Common myeloid progenitor, CD34-positive (primary cell): ENCODE measurements around the gene IL2RA.

Source experiments
- CTCF ChIA-PET: fragments of 350-600 bp; sonication (Branson Sonifier 250); formaldehyde crosslinking; loops from one replicate; lab custom pipeline; 2021; ENCODE audit warnings: antibody characterized with exemption; lab: Charles Lee
- POLR2A ChIA-PET: fragments of 350-600 bp; sonication (Branson Sonifier 250); formaldehyde crosslinking; loops from one replicate; lab custom pipeline; 2021; ENCODE audit warnings: antibody characterized with exemption; lab: Charles Lee
- DNase-seq, 3 donors: peaks; one replicate each; pipeline versions ENCODE4 v3.0.0 to v3.0.0-alpha.2; 2013
- H3K27ac ChIP-seq, 2 experiments: 1 replicate in 1 of 2; 2 replicates in 1 of 2; pipeline ENCODE4 v1.7.0; 2013; ENCODE audit warnings: inconsistent platforms in 2 of 2, low read length in 2 of 2, mild to moderate bottlenecking in 2 of 2, low read depth in 1 of 2, moderate library complexity in 1 of 2; ENCODE audit not compliant: severe bottlenecking in 2 of 2, insufficient read depth in 1 of 2, poor library complexity in 1 of 2
- H3K27me3 ChIP-seq, 5 experiments: replicated peaks in 2 of 5; 1 replicate in 3 of 5; 2 replicates in 2 of 5; pipeline versions ENCODE4 v1.6.1 to v1.7.0; 2013; ENCODE audit warnings: low read length in 4 of 5, mild to moderate bottlenecking in 2 of 5, moderate library complexity in 2 of 5, inconsistent platforms in 1 of 5; ENCODE audit not compliant: insufficient read depth in 5 of 5, control insufficient read depth in 4 of 5
- H3K36me3 ChIP-seq, 4 experiments: 1 replicate in 2 of 4; 2 replicates in 2 of 4; pipeline versions ENCODE4 v1.6.1 to v1.7.0; 2013; ENCODE audit warnings: low read length in 3 of 4, control low read depth in 1 of 4, mild to moderate bottlenecking in 1 of 4; ENCODE audit not compliant: control insufficient read depth in 4 of 4, insufficient read depth in 4 of 4
- H3K4me1 ChIP-seq, 4 experiments: 1 replicate in 3 of 4; 2 replicates in 1 of 4; pipeline versions ENCODE4 v1.6.1 to v1.7.1; 2013; ENCODE audit warnings: low read length in 3 of 4, mild to moderate bottlenecking in 3 of 4, control low read depth in 1 of 4, inconsistent platforms in 1 of 4, moderate library complexity in 1 of 4; ENCODE audit not compliant: control insufficient read depth in 4 of 4, insufficient read depth in 4 of 4; ENCODE audit errors: control extremely low read depth in 1 of 4
- H3K4me3 ChIP-seq, 7 experiments: 1 replicate in 4 of 7; 2 replicates in 3 of 7; pipeline versions ENCODE4 v1.5.1 to v1.7.0; 2013; ENCODE audit warnings: mild to moderate bottlenecking in 7 of 7, low read length in 6 of 7, moderate library complexity in 6 of 7, inconsistent platforms in 2 of 7, low read depth in 2 of 7, control low read depth in 1 of 7; ENCODE audit not compliant: insufficient read depth in 4 of 7, control insufficient read depth in 1 of 7; ENCODE audit errors: extremely low read depth in 1 of 7
- H3K9me3 ChIP-seq, 5 experiments: 1 replicate in 4 of 5; 2 replicates in 1 of 5; pipeline versions ENCODE4 v1.6.1 to v1.7.1; 2013; ENCODE audit warnings: low read length in 4 of 5, mild to moderate bottlenecking in 2 of 5, inconsistent platforms in 1 of 5, low read depth in 1 of 5, moderate library complexity in 1 of 5; ENCODE audit not compliant: control insufficient read depth in 4 of 5, insufficient read depth in 2 of 5; ENCODE audit errors: control extremely low read depth in 1 of 5
- WGBS: methylation state at CpG from one replicate; pipeline ENCODE4 v1.1.5; 2013; ENCODE audit not compliant: insufficient coverage; 5-methylcytosine and 5-hydroxymethylcytosine counted together

Gene IL2RA

GRCh38 chr10:6011558-6011957, 50.6 kb downstream of the IL2RA start:
- H3K27ac ChIP-seq: no peak overlapping the region
- peaks cover 0 to 8% (median 6%) of the 10 kb centered on the region in 4 experiments for H3K4me1 ChIP-seq
- no peak for DNase-seq
- H3K36me3 ChIP-seq: no peaks in the 10 kb centered on the region
- no peaks in the 10 kb centered on the region for H3K27me3 ChIP-seq
- ChIA-PET CTCF (interaction anchor here (0.8 to 1.0 kb wide), 2 partner anchors 55 to 72 kb away, joined by 3 read pairs; no protein-coding TSS in a partner anchor), POLR2A (no interaction called here)
- no peak overlapping the region for H3K4me3 ChIP-seq
- peaks cover 0 to 11% (median 8%) of the 10 kb centered on the region in 5 experiments for H3K9me3 ChIP-seq
- WGBS: 90% methylated on average over 6 of the region's 8 CpGs

GRCh38 chr10:6010569-6010968, 51.6 kb downstream of the IL2RA start:
- Histone ChIP-seq H3K9me3 (peaks cover 0 to 11% (median 8%) of the 10 kb centered on the region in 5 experiments), H3K27ac (no peak overlapping the region), H3K36me3 (no peaks in the 10 kb centered on the region), H3K27me3 (no peaks in the 10 kb centered on the region), H3K4me1 (peaks cover 0 to 3% (median under 1%) of the 10 kb centered on the region in 4 experiments), H3K4me3 (no peak overlapping the region)
- ChIA-PET CTCF (interaction anchor here (1.0 kb wide), 3 partner anchors 56 to 76 kb away, joined by 3 to 4 read pairs (median 3); no protein-coding TSS in a partner anchor), POLR2A (interaction anchor here (0.6 kb wide), 1 partner anchor 457 kb away, joined by 3 read pairs; no protein-coding TSS in a partner anchor)
- WGBS: 100% methylated on average over 1 of the region's 3 CpGs
- DNase-seq: no peak

GRCh38 chr10:6009961-6010360, 52.2 kb downstream of the IL2RA start:
- Histone ChIP-seq H3K27me3 (peaks cover 0 to 1% (median 0%) of the 10 kb centered on the region in 5 experiments), H3K27ac (no peak overlapping the region), H3K9me3 (peaks cover 0 to 11% (median 8%) of the 10 kb centered on the region in 5 experiments), H3K4me3 (no peak overlapping the region), H3K36me3 (no peaks in the 10 kb centered on the region), H3K4me1 (peaks cover 0 to 3% (median 0%) of the 10 kb centered on the region in 4 experiments)
- ChIA-PET POLR2A (interaction anchor here (0.6 kb wide), 1 partner anchor 456 kb away, joined by 3 read pairs; no protein-coding TSS in a partner anchor), CTCF (interaction anchor here (1.0 to 1.3 kb wide), 3 partner anchors 39 to 77 kb away, joined by 3 to 4 read pairs (median 3); no protein-coding TSS in a partner anchor)
- 91% methylated on average over 4 of the region's 4 CpGs for WGBS
- DNase-seq: no peak

GRCh38 chr10:6009150-6009549, 53.0 kb downstream of the IL2RA start:
- Histone ChIP-seq H3K27me3 (peaks cover 0 to 2% (median 0%) of the 10 kb centered on the region in 5 experiments), H3K4me1 (peaks cover 0 to 3% (median 0%) of the 10 kb centered on the region in 4 experiments), H3K27ac (no peak overlapping the region), H3K9me3 (peaks cover 0 to 11% (median 8%) of the 10 kb centered on the region in 5 experiments), H3K36me3 (no peaks in the 10 kb centered on the region), H3K4me3 (no peak overlapping the region)
- POLR2A ChIA-PET: no interaction called here
- DNase-seq: no peak
- CTCF ChIA-PET: interaction anchor here (1.3 to 1.6 kb wide), 2 partner anchors 40 to 77 kb away, joined by 3 to 5 read pairs; no protein-coding TSS in a partner anchor
- 78% methylated on average over 1 of the region's 2 CpGs for WGBS

- Histone ChIP-seq H3K4me1 (no peaks in the 10 kb centered on the region), H3K27ac (no peak overlapping the region), H3K36me3 (no peaks in the 10 kb centered on the region), H3K9me3 (peaks cover 0 to 11% (median 8%) of the 10 kb centered on the region in 5 experiments), H3K4me3 (no peak overlapping the region), H3K27me3 (peaks cover 0 to 2% (median 0%) of the 10 kb centered on the region in 5 experiments)
- ChIA-PET POLR2A (no interaction called here), CTCF (interaction anchor here (1.6 kb wide), 1 partner anchor 78 kb away, joined by 5 read pairs; no protein-coding TSS in a partner anchor)
- 91% methylated on average over 3 of the region's 5 CpGs for WGBS
- no peak for DNase-seq
Measured at GRCh38 chr10:6008497-6009142, 53.5 kb downstream of the IL2RA start.

- WGBS: 100% methylated on average over 1 of the region's 1 CpG
- DNase-seq: no peak
- POLR2A ChIA-PET: no interaction called here
- H3K27me3 ChIP-seq: peaks cover 0 to 2% (median 0%) of the 10 kb centered on the region in 5 experiments
- H3K4me1 ChIP-seq: no peaks in the 10 kb centered on the region
- no peaks in the 10 kb centered on the region for H3K36me3 ChIP-seq
- H3K27ac ChIP-seq: no peak overlapping the region
- H3K9me3 ChIP-seq: peaks cover 0 to 11% (median 8%) of the 10 kb centered on the region in 5 experiments
- CTCF ChIA-PET: interaction anchor here (1.1 to 1.2 kb wide), 2 partner anchors 9 to 79 kb away, joined by 3 to 4 read pairs; no protein-coding TSS in a partner anchor
- no peak overlapping the region for H3K4me3 ChIP-seq
Measured at GRCh38 chr10:6006991-6007390, 55.2 kb downstream of the IL2RA start.

- ChIA-PET POLR2A (no interaction called here), CTCF (interaction anchor here (1.2 kb wide), 1 partner anchor 80 kb away, joined by 4 read pairs; no protein-coding TSS in a partner anchor)
- 93% methylated on average over 3 of the region's 3 CpGs for WGBS
- H3K27me3 ChIP-seq: peaks cover 0 to 2% (median 0%) of the 10 kb centered on the region in 5 experiments
- H3K36me3 ChIP-seq: no peaks in the 10 kb centered on the region
- no peak for DNase-seq
- no peak overlapping the region for H3K27ac ChIP-seq
- H3K4me3 ChIP-seq: no peak overlapping the region
- peaks cover 0 to 11% (median 8%) of the 10 kb centered on the region in 5 experiments for H3K9me3 ChIP-seq
- H3K4me1 ChIP-seq: no peaks in the 10 kb centered on the region
Measured at GRCh38 chr10:6006546-6006945, 55.6 kb downstream of the IL2RA start.
